Natural killer cell (primary cell): ENCODE data around the gene KIAA2012. TPM values are rescaled to one million over a fixed set of nuclear protein-coding genes. Genes with fewer than 3 reads are reported as not detected.

Source experiments
- ATAC-seq, 3 donors: fragments of 150-1000 bp in 2 of 3; fragments of 200-7000 bp in 1 of 3; cut with Tn5 transposase; 1 replicate in 1 of 3; 2 replicates in 2 of 3; pipeline ENCODE4 v1.10.0; 2021; ENCODE audit warnings: mild to moderate bottlenecking in 2 of 3, moderate library complexity in 2 of 3
- DNase-seq, 2 donors: peaks; one replicate each; pipeline versions ENCODE4 v3.0.0 to v3.0.0-alpha.2; 2013 to 2021; ENCODE audit warnings: mixed read lengths in 1 of 2
- H3K27ac ChIP-seq: one replicate; pipeline ENCODE4 v1.5.1; 2013; ENCODE audit warnings: mild to moderate bottlenecking, low read length
- H3K27me3 ChIP-seq: one replicate; pipeline ENCODE4 v1.6.1; 2013; ENCODE audit warnings: low read length; ENCODE audit not compliant: control insufficient read depth, insufficient read depth
- H3K36me3 ChIP-seq: one replicate; pipeline ENCODE4 v1.6.1; 2013; ENCODE audit warnings: low read length; ENCODE audit not compliant: control insufficient read depth, insufficient read depth
- H3K4me1 ChIP-seq: one replicate; pipeline ENCODE4 v1.6.1; 2013; ENCODE audit warnings: low read length; ENCODE audit not compliant: control insufficient read depth, insufficient read depth
- H3K4me3 ChIP-seq: one replicate; pipeline ENCODE4 v1.5.1; 2013; ENCODE audit warnings: low read length
- H3K9me3 ChIP-seq: one replicate; pipeline ENCODE4 v1.6.1; 2013; ENCODE audit warnings: low read length; ENCODE audit not compliant: control insufficient read depth, insufficient read depth
- H3K27ac Mint-ChIP-seq, 2 donors: one replicate each; pipeline ENCODE4 v1.8.0; 2022; ENCODE audit warnings: mild to moderate bottlenecking in 2 of 2, mixed read lengths in 2 of 2, moderate library complexity in 1 of 2
- H3K27me3 Mint-ChIP-seq, 2 donors: one replicate each; pipeline ENCODE4 v1.8.0; 2022; ENCODE audit warnings: low read depth in 2 of 2, mixed read lengths in 2 of 2
- H3K36me3 Mint-ChIP-seq: one replicate; pipeline ENCODE4 v1.8.0; 2022; ENCODE audit warnings: mixed read lengths
- H3K4me1 Mint-ChIP-seq, 2 donors: one replicate each; pipeline ENCODE4 v1.8.0; 2022; ENCODE audit warnings: mixed read lengths in 2 of 2
- H3K4me3 Mint-ChIP-seq: one replicate; pipeline ENCODE4 v1.8.0; 2022; ENCODE audit warnings: mild to moderate bottlenecking, moderate library complexity, mixed read lengths
- H3K9me3 Mint-ChIP-seq, 2 donors: one replicate each; pipeline ENCODE4 v1.8.0; 2022; ENCODE audit warnings: mixed read lengths in 2 of 2
- WGBS: methylation state at CpG from one replicate; pipeline ENCODE4 v1.1.7; 2013; ENCODE audit warnings: missing lambda C conversion rate; ENCODE audit not compliant: insufficient coverage; 5-methylcytosine and 5-hydroxymethylcytosine counted together
- intact Hi-C: fragments of 100-400 bp; cut with micrococcal nuclease; formaldehyde crosslinking; loops from one replicate; pipeline ENCODE4 v1.14.2; 2022
- total RNA-seq, 4 donors: library from RNA; stranded (reverse); fragments of 120-200 nt in 1 of 4; gene quantifications; one replicate each; pipeline versions ENCODE4 v1.2.3 to v1.2.4, GENCODE V29; 2013 to 2022
- TF ChIP-seq, protein P1 (sequence below): fragments of 200-600 bp; IDR thresholded peaks from one replicate; pipeline ENCODE4 v1.8.0; 2022; ENCODE audit warnings: antibody characterized with exemption

KIAA2012 gene
- total RNA-seq, 3 donors from 2014 or later (not counting 1 experiment from before 2014, with no cell fraction given): not detected

GRCh38 chr2:202172439-202173211, 99.6 kb downstream of the KIAA2012 start:
- Mint-ChIP-seq H3K4me3 (no peak overlapping the region), H3K4me1 (peaks cover 0 to 6% of the 10 kb centered on the region in 2 donors), H3K9me3 (no peaks in the 10 kb centered on the region), H3K27ac (no peak overlapping the region), H3K27me3 (peaks cover 17 to 18% of the 10 kb centered on the region in 2 donors), H3K36me3 (no peaks in the 10 kb centered on the region)
- intact Hi-C loops: no loop called here
- Histone ChIP-seq H3K4me1 (no peaks in the 10 kb centered on the region), H3K27ac (no peak overlapping the region), H3K27me3 (no peaks in the 10 kb centered on the region), H3K4me3 (no peak overlapping the region), H3K9me3 (no peaks in the 10 kb centered on the region), H3K36me3 (no peaks in the 10 kb centered on the region)
- 63% methylated on average over 6 of the region's 6 CpGs for WGBS
- ATAC-seq: no peak
- TF ChIP-seq, protein P1, sequence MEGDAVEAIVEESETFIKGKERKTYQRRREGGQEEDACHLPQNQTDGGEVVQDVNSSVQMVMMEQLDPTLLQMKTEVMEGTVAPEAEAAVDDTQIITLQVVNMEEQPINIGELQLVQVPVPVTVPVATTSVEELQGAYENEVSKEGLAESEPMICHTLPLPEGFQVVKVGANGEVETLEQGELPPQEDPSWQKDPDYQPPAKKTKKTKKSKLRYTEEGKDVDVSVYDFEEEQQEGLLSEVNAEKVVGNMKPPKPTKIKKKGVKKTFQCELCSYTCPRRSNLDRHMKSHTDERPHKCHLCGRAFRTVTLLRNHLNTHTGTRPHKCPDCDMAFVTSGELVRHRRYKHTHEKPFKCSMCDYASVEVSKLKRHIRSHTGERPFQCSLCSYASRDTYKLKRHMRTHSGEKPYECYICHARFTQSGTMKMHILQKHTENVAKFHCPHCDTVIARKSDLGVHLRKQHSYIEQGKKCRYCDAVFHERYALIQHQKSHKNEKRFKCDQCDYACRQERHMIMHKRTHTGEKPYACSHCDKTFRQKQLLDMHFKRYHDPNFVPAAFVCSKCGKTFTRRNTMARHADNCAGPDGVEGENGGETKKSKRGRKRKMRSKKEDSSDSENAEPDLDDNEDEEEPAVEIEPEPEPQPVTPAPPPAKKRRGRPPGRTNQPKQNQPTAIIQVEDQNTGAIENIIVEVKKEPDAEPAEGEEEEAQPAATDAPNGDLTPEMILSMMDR: no peak
- DNase-seq: peak in 1 of 2 donors; percentile 30

GRCh38 chr2:202178346-202178958, 105.4 kb downstream of the KIAA2012 start:
- ATAC-seq: peak; percentile 64 to 77 (median 75)
- 43% methylated on average over 3 of the region's 7 CpGs for WGBS
- TF ChIP-seq, protein P1: peak; percentile 78

GRCh38 chr2:202184557-202184956, 111.5 kb downstream of the KIAA2012 start:
- Histone ChIP-seq H3K36me3 (no peaks in the 10 kb centered on the region), H3K27me3 (no peaks in the 10 kb centered on the region), H3K4me1 (no peaks in the 10 kb centered on the region), H3K27ac (no peak overlapping the region), H3K9me3 (no peaks in the 10 kb centered on the region), H3K4me3 (no peak overlapping the region)
- H3K9me3 Mint-ChIP-seq: no peaks in the 10 kb centered on the region
- no peak for DNase-seq
- no peak for ATAC-seq
- no peak overlapping the region for H3K27ac Mint-ChIP-seq
- TF ChIP-seq, protein P1: no peak
- WGBS: 88% methylated on average over 2 of the region's 2 CpGs
- no peaks in the 10 kb centered on the region for H3K36me3 Mint-ChIP-seq
- no peaks in the 10 kb centered on the region for H3K4me1 Mint-ChIP-seq
- peaks cover 3 to 13% of the 10 kb centered on the region in 2 donors for H3K27me3 Mint-ChIP-seq
- no peak overlapping the region for H3K4me3 Mint-ChIP-seq
- intact Hi-C loops: no loop called here

More at GRCh38 chr2:202178346-202178958, 105.4 kb downstream of the KIAA2012 start:
- Mint-ChIP-seq H3K27ac (no peak overlapping the region), H3K4me1 (no peaks in the 10 kb centered on the region), H3K27me3 (peaks cover 0 to 3% of the 10 kb centered on the region in 2 donors), H3K4me3 (no peak overlapping the region), H3K9me3 (no peaks in the 10 kb centered on the region), H3K36me3 (no peaks in the 10 kb centered on the region)
- DNase-seq: peak in 1 of 2 donors; percentile 76
- no peaks in the 10 kb centered on the region for H3K27me3 ChIP-seq
- H3K36me3 ChIP-seq: no peaks in the 10 kb centered on the region
- no peaks in the 10 kb centered on the region for H3K4me1 ChIP-seq
- H3K4me3 ChIP-seq: no peak overlapping the region
- no peak overlapping the region for H3K27ac ChIP-seq
- intact Hi-C loops: loop anchor here (1.0 kb wide), 1 partner anchor 318 kb away; no protein-coding TSS in a partner anchor
- H3K9me3 ChIP-seq: no peaks in the 10 kb centered on the region
